ENCODE results near the gene APBB2. TPM values are rescaled to one million over a fixed set of nuclear protein-coding genes. Genes with fewer than 3 reads are reported as not detected.

APBB2 gene
- total RNA-seq, 2 experiments from 2014 or later: 0.22 TPM; not detected in 1

- Histone ChIP-seq H3K27ac (ENCODE audit: low read depth in 1 of 2, low read length in 2 of 2) (no peak overlapping the region), H3K4me3 (ENCODE audit: low read length) (no peak overlapping the region), H3K9me3 (ENCODE audit: control insufficient read depth in 1 of 2, insufficient read depth in 1 of 2, low read length in 2 of 2) (no peaks in the 10 kb centered on the region), H3K36me3 (ENCODE audit: insufficient read depth, low read length) (no peaks in the 10 kb centered on the region), H3K27me3 (ENCODE audit: control insufficient read depth in 1 of 2, insufficient read depth in 2 of 2, low read length in 2 of 2) (no peaks in the 10 kb centered on the region), H3K4me1 (ENCODE audit: insufficient read depth, low read length) (no peaks in the 10 kb centered on the region)
- no peak for TF ChIP-seq CTCF (IDR thresholded peaks at IDR 0.05)
- no peaks in the 10 kb centered on the region for H3K9me3 Mint-ChIP-seq
- POLR2A ChIA-PET: no interaction called here
- ATAC-seq (ENCODE audit: poor library complexity) (no peak), DNase-seq (no peak)
- no peaks in the 10 kb centered on the region for H3K36me3 Mint-ChIP-seq (ENCODE audit: low read depth)
- CTCF ChIA-PET: no interaction called here
- H3K27ac Mint-ChIP-seq: no peak overlapping the region
- no peak overlapping the region for H3K4me3 Mint-ChIP-seq
- H3K4me1 Mint-ChIP-seq (ENCODE audit: low read depth): no peaks in the 10 kb centered on the region
- H3K27me3 Mint-ChIP-seq: peaks cover 4% of the 10 kb centered on the region
- intact Hi-C loops (cut with DNase I, micrococcal nuclease): no loop called here
Observed at GRCh38 chr4:41122775-41123174, 91.6 kb downstream of the APBB2 start.

GRCh38 chr4:41122309-41122708 lies 92.0 kb downstream of the APBB2 start:
- Mint-ChIP-seq H3K36me3 (ENCODE audit: low read depth) (no peaks in the 10 kb centered on the region), H3K9me3 (no peaks in the 10 kb centered on the region), H3K27me3 (peaks cover 4% of the 10 kb centered on the region), H3K4me1 (ENCODE audit: low read depth) (no peaks in the 10 kb centered on the region), H3K27ac (no peak overlapping the region), H3K4me3 (no peak overlapping the region)
- Histone ChIP-seq H3K36me3 (ENCODE audit: insufficient read depth, low read length) (no peaks in the 10 kb centered on the region), H3K4me1 (ENCODE audit: insufficient read depth, low read length) (no peaks in the 10 kb centered on the region), H3K27ac (ENCODE audit: low read depth in 1 of 2, low read length in 2 of 2) (no peak overlapping the region), H3K4me3 (ENCODE audit: low read length) (no peak overlapping the region), H3K9me3 (ENCODE audit: control insufficient read depth in 1 of 2, insufficient read depth in 1 of 2, low read length in 2 of 2) (no peaks in the 10 kb centered on the region), H3K27me3 (ENCODE audit: control insufficient read depth in 1 of 2, insufficient read depth in 2 of 2, low read length in 2 of 2) (no peaks in the 10 kb centered on the region)
- TF ChIP-seq CTCF (IDR thresholded peaks at IDR 0.05): no peak
- POLR2A ChIA-PET: no interaction called here
- DNase-seq: no peak
- ATAC-seq (ENCODE audit: poor library complexity): no peak
- intact Hi-C loops (cut with DNase I, micrococcal nuclease): no loop called here
- CTCF ChIA-PET: no interaction called here

- POLR2A ChIA-PET: no interaction called here
- H3K27ac Mint-ChIP-seq: no peak overlapping the region
- no peak for DNase-seq
- H3K27ac ChIP-seq (ENCODE audit: low read depth in 1 of 2, low read length in 2 of 2): no peak overlapping the region
- no peaks in the 10 kb centered on the region for H3K9me3 Mint-ChIP-seq
- H3K27me3 ChIP-seq (ENCODE audit: control insufficient read depth in 1 of 2, insufficient read depth in 2 of 2, low read length in 2 of 2): no peaks in the 10 kb centered on the region
- intact Hi-C loops (cut with DNase I, micrococcal nuclease): no loop called here
- H3K27me3 Mint-ChIP-seq: peaks cover 4% of the 10 kb centered on the region
- no peaks in the 10 kb centered on the region for H3K9me3 ChIP-seq (ENCODE audit: control insufficient read depth in 1 of 2, insufficient read depth in 1 of 2, low read length in 2 of 2)
- TF ChIP-seq CTCF (IDR thresholded peaks at IDR 0.05): no peak
- H3K4me3 Mint-ChIP-seq: no peak overlapping the region
- no peaks in the 10 kb centered on the region for H3K4me1 ChIP-seq (ENCODE audit: insufficient read depth, low read length)
- no peaks in the 10 kb centered on the region for H3K36me3 Mint-ChIP-seq (ENCODE audit: low read depth)
- ATAC-seq (ENCODE audit: poor library complexity): no peak
- no peaks in the 10 kb centered on the region for H3K4me1 Mint-ChIP-seq (ENCODE audit: low read depth)
- CTCF ChIA-PET: no interaction called here
- no peak overlapping the region for H3K4me3 ChIP-seq (ENCODE audit: low read length)
- no peaks in the 10 kb centered on the region for H3K36me3 ChIP-seq (ENCODE audit: insufficient read depth, low read length)
Observed at GRCh38 chr4:41121906-41122305, 92.4 kb downstream of the APBB2 start.
